Stimulated activated CD4-positive, alpha-beta T cell treated with anti-CD3 and anti-CD28 coated beads, Interleukin-4, amount 100 ng/mL, for 48 hours (primary cell): ENCODE data around the gene SYNPO2.

Experiments used
- DNase-seq, 2 donors: peaks; one replicate each; pipeline ENCODE4 v3.0.0-alpha.2; 2020; ENCODE audit warnings: low read depth in 2 of 2

SYNPO2 gene

DNA sequence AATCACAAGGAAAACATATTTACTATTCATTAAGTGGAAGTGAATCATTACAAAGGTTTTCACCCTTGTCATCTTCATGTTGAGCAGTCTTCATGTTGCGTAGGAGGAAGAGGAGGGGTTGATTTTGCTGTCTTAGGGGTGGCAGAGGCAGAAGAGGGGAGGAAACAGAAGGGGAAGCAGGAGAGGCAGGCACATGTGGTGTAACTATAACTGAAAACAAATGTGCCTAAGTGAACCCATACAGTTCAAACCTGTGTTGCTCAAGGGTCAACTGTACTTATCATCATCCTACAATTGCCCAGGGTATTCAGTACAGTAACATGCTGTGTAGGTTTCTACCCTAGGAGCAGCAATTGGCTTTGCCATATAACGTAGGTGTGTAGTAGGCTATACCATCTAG is 47.2 kb downstream of the SYNPO2 start:
- DNase-seq: no peak

DNA sequence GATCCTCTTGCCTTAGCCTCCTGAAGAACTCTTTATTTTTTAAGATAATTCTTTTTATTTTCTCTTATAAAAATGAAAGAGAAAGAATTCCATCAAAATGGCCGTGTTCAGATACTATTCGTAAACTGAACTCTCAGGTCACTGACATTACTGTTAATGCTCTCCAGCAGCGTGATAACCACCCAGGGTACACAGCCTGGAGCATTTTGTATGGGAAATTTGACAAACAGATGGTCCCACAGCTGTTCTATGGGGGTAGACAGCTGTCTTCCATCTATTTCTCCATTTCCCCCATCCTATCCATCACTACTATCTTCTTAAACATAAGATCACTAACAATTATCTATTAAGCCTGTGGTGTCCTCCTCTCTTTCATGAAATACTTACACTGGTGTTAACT is 47.8 kb downstream of the SYNPO2 start:
- no peak for DNase-seq

DNA sequence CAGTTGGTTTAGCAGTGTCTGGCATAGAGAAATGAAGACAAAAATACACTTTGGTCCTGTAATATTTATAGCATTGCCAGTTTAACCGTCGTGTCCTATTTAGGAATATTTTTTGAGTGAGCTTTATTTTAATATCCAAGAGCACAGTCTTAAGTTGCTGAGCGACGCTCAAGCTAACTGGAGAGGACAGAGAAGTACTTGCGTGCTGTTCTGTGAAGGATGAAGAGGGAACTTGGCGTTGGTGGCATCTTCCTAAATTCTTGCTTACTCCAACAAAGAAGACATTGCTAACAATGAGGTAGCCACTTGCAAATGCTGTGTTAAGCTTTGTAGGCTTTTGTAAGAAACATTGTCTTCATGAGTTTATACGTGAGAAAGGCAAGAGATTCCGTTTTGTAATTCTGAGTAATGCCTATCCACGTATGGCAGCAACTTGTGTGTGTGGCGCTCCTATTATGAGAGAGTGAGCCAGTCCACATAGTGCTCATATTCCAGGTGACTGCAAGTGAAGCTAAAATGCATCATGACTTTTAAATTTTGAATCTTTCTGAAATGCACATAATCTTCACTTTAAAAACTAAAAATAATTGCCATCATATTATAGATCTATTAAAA is 50.6 kb downstream of the SYNPO2 start:
- DNase-seq: no peak

DNA sequence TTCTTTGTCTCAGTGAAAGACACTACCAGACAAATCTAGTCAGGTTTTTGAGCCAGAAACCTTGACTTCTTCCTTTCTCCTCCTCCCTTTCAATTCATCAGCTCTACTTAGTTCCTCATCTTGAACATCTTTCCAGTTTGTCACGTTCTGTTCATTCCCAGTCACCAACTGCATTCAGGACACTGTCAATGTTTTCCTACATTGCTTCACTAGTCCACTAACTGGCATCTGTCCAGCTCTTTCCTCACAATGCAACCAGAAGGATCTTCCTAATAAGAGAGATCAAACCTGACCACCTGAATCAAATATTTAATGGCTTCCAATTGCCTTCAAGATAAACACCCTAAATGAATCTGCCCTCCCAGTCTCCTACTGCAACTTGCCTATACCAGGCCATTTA is 52.5 kb downstream of the SYNPO2 start:
- no peak for DNase-seq

DNA sequence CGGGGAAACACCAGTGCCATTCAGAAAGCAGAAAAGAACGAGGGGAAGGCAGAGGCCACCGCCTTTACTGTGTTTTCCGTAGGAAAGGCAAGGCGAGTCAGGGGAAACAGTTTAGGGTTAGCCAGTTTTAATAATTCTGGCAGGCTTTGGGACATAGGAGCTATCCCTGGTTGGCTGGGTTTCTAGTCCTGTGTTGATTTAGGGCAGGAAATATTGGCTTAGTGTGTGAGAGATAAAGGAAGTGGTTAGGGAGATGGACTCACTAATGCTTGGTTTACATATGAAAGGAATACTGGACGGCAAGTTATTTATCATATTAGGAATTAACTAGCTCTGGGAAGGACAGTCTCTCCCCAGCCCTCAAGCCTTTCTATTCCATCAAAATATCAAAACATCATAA is 53.1 kb downstream of the SYNPO2 start:
- DNase-seq: no peak

DNA sequence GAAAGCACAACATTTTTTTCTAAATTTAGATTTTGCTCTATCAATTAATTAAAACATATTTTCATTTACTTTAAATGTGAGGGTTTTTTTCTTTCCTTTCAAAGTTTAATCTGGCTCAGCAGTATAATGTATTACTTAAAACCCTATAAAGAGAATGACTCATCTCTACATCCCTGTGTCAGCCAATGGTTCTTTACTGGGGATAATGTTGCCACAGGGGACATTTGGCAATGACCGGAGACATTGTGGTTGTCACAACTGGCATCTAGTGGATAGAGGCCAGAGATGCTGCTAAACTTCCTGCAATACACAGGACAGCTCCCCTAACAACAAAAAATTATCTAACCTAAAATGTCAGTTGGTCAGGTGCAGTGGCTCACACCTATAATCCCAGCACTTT is 53.8 kb downstream of the SYNPO2 start:
- no peak for DNase-seq

DNA sequence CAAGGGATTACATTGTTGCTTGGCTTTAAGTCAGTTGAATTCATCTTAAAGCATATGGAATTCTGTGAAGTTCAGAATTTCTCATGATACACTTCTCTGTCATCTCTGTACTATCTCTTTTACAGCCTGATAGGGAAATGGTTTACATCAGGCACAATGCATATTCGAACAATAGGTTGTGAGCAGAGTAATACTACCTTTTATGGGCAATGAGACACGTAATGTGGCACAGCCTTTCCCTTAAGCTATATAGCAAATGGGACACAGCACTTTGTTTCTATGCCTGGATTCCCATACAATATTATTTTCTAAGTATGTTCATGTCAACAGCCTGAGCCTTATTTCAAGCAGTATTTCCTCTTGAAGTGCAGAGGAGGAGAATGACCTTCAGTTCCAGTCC is 58.4 kb downstream of the SYNPO2 start:
- no peak for DNase-seq

DNA sequence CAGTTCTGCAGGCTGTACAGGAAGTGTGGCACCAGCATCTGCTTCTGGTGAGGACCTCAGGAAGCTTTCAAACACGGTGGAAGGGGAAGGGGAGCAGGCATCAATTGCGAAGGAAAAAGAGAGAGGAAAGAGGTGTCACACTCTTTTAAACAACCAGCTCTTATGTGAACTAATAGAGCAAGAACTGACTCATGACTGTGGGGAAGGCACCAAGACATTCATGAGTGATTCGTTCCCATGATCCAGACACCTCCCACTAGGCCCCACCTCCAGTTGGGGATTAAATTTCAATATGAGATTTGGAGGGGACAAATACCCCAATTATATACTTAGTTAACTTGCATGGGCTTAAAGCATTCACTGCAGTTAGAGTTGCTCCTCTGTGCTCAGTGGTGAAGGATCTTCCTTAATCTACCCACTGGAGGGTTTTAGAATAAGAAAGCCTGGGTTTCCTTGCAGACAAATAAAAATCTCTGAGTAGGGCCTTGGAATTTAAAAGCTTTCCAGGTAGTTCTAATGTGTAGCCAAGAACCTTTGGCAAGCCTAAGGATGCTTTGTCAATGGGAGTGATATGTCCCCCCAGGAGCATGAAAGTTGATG is 60.0 kb downstream of the SYNPO2 start:
- DNase-seq: no peak

DNA sequence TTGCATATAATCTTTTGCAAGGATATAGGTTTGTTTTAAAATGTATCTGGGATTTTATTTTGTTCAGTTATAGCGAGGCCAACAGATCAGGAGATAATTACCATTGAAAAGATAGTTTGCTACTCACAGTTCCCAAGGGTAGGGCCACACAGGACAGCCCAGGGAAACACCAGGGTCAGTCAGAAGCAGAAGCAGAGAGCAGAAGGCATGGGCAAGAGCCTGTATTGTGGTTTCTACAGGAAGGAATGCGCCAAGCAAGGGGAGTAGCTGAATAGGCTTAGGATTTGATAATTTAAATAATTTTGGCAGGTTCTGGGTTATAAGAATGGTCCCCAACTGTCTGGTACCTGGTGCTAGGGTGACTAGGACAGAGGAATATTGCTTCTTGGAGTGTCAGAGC is 61.6 kb downstream of the SYNPO2 start:
- no peak for DNase-seq

DNA sequence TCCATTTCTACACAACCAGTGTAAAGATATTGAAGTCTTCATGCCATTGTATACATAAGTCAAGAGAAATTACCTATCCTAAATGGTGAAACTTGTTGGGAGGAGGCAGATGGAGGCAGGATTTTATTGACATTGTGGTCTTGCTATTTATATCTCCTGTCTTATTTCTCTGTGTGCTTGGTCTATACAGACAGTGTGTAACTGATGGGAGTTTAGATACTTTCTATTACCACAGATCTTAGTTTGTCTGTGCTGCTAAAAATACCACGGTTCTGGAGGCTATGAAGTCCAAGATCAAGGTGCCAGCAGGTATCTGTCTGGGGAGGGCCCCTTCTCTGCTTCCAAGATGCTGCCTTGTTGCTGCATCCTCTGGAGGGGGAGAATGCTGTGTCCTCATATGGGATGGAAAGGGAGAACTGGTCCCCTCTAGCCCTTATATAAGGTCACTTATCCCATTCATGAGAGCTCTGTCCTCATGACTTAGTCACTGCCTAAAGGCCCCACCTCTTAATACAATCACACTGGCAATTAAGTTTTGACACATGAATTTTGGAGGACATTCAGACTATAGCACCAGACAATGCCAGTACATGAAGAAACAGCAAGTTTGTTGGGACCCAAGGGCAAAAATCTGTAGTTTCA is 62.4 kb downstream of the SYNPO2 start:
- DNase-seq: no peak

DNA sequence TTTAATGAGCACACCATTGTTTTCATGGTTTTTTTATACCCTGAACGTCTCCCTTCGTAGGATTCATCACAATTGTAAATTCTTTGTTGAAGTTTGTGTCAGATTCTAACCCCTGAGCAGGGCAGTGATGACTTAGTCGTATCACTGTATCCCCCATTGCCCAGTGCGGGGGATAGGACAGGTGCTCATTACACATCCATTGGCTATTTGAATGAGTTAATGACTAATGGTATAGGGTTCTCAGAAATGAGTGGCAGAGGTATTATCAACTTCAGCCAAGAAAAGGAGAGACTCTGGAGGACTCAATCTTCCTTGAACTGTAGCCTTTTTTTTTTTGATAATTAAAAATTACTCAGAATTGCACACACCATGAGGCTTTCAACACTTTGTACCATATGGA is 64.6 kb downstream of the SYNPO2 start:
- DNase-seq: no peak

DNA sequence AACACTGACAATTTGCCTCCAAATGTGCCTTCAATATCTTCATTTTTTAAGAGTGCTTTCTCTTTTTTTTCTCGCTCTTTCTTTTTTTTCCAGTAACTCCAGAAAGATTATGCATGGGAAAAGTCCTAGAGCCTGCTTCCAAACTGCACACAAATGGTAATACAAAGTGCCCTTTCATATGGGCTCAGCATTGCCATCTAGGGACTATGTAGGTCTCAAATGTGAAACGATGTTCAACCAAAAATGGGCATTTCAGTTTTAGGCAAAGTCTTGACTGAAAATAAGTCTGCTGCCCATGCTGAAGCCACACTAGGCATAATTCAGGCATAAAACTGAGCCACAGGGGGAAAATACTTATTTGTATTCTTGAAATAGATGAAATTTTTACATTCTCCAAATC is 65.6 kb downstream of the SYNPO2 start:
- DNase-seq: no peak

DNA sequence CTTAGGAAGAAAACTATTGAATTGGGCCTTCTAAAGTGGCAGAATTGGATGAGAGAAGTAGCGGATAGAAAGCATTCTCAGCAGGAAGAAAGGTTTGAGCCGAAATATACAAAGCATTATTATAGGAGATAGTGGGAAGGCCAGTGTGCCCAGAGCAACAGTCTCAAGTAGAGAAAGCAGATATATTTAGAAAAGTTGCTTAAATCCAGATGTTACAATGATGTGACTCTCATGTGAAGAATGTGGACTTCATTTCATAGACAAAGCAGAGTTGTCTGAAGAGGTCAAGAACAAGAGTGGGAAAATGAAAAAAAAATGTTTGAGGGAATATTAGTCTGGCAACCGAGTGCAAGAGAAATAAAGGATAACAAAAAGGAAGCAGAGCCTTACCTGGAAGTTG is 66.9 kb downstream of the SYNPO2 start:
- no peak for DNase-seq

DNA sequence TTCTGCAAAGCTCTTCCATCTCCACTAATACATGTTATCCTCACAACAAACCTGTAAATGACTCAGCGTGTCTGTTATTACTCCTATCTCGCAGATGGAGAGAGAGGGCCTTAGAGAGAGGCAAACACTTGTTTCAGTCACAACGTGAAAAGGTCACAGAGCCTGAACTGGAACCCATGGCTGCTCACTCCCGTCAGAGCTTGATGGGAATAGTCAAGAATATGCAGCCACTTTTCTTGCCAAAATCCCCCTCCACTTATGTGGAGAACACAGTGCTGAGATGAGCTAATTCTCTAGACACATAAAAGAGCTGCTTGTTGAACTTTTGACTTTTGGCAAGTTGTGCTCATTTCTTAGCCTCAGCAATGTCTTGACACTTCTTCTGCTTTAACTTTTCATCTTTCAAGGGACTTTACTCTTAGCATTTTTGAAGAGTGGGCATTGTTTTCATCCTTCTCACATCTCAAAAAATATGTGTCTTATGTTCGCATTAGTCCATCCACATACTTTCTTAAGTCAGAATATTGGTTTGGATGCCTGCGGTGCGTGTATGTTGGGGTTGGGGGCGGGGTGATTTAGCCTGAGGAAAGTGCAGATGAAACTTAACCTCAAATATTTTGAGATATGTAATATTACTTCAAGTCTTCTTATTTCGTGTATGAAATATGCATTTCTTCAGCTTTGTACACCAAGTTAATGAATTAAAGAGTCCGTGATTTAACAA is 69.2 kb downstream of the SYNPO2 start:
- DNase-seq: no peak

DNA sequence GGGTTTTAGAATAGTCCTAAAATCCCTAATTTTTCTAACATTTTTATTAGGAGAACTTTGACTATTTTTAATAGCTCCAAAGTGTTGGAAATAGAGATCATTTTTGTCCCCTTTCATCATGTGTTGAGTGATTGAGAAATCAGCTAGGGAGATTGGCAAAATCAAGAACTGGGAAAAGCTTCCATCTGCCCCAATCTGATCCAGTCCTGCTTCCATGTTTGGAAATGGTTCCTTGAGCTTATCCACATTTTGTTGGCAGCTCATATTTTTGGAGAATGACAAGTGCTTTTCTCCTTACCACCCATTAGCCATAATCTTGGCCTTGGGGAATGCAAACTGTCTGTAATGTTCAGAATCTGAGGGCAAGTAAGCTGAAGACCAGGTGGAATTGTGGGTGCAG is 73.9 kb downstream of the SYNPO2 start:
- DNase-seq: no peak

DNA sequence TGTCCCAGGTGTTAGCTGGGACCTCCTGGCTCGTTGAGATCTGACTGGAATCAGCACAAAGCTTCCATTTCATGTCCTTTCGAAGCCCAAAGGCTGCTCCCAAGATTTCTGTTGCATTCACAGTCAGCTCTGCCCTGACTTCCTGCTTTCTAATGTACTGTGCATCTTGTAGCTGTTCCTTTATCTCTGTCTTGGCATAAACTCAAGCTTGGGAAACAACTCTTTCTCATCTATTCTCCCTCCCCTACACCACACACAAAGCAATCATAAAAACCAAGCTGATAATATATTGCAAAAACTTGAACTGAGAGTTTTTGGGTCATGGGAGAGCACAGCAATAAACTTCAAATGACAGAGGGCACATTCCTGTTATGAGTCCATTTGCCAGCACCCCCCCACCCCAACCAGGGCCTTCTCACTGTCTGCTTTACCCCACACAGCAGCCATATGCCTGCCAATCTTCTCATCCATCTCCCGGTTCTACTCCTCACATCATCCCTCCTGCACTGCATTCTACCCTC is 76.3 kb downstream of the SYNPO2 start:
- DNase-seq: no peak

DNA sequence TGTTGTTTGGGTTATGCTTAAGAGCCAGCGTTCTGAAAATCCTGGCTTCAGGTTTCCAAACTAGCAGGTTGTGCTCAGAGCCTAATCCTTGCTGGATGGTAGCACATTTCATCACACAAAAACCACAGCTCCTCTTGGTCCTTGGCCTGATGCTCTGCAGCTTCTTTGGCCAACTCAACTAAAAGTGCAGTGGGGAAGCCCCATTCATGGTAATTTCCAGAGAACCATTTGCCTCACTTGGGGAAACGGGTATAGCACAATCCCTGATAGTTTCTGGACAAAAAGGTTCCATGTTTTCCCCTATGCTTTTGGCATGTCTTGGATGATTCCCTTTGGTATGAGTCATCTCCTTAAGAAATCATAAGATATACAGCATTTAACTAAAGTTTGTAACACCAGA is 78.7 kb downstream of the SYNPO2 start:
- no peak for DNase-seq

DNA sequence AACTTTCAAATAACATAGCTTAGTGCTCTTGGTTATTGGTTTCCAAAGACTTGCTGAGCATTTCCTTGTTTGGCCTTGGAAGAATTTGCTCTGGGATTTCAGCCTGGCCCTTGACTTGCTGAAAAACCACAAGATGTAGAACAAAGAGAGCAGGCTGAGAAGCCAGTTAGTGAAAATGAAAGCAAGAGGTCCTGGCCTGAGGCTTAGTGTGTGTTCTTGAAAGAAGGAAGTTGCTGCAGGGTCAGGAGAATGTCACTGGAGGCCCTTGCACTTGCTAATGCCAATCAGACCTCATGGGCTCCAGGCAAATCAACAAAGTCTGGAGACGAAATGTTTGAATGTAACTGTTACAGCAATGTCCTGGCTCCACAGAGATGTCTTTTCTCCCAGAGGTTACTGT is 79.4 kb downstream of the SYNPO2 start:
- no peak for DNase-seq

DNA sequence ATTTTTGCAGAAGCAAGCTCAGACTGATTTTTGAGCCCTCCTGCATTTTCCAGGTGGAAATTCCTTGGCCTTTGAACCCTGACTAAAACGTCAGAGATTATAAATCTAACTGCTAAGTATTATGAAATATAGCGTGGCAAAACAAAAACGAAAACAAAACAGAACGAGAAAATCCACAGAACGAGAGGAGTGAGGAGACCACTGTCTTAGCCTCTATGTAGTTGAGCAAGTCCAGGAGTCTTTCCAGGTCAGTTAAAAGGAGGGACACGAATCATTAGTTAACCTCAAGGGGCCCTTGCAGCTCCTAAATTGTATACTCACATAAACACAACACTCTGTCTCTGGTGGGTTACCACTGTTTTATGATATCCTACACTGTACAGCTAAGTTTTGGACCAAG is 80.2 kb downstream of the SYNPO2 start:
- no peak for DNase-seq

DNA sequence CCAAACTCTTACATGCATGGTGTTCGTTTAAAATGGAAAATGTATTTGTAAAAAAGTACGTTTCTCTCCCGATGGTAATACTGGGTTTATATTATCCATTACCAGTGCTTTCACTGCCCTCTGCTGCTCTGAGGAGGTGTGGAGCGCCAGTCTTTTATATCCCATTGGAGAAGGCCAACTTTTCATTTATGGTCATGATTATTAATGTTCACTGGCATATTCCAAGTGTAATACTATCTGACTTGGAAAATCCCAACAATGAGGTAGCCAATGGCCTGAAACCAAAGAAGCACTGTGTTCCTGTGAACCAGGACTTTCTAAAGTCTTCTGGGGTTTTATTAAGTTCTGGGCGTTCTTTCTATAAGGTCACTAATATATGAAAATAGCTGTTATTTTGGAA is 80.7 kb downstream of the SYNPO2 start:
- no peak for DNase-seq

DNA sequence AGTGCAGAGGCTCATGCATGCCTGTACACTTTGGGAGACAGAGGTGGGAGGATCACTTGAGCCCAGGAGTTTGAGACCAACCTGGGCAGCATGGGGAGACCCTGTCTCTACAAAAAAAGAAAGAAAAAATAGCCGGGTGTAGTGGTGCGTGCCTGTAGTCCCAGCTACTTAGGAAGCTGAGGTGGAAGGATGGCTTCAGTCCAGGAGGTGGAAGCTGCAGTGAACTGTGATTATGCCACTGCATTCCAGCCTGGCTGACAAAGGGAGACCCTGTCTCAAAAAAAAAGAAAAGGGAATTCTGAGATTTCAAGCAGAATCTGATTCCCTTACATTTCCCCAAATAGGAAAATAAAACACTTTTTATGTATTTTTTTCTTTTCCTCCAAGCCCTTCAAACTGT is 83.5 kb downstream of the SYNPO2 start:
- DNase-seq: no peak

DNA sequence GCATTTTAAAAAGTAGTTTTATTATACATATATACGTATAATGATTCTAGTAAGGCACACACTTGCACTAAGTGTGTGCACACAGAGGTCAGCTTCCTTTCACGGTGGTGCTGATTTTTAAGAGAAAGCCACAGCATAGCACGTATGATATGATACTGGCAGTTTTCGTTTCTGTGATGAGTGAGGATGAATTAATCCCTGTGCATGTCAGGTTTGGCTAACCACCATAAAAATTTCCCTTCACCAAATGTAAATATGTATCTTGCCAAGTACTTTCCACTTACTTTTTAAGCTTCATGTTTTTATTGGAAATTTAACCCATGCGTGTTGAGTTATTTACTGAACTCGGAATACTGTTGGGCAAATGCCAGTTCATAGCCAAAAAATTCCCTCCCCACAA is 84.6 kb downstream of the SYNPO2 start:
- DNase-seq: no peak

DNA sequence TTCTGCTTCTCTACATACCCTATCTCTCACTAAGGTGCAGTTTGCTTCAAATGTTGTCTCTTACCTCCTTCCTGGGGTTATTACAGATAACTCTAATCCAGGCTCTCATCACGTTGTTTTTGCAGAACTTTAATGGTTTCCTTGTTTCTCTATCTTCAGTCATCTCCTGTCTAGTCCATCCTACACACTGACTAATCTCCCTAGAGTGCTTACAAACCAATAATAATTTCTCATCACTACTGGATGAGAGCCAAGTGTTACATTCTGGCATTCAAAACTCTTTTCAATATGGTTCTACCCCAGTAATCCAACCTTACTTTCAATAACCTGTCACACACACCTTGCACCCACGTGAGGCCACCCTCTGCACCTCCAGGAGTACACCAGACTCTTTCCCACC is 86.1 kb downstream of the SYNPO2 start:
- no peak for DNase-seq
